DND-41 (cell line): ENCODE results near the gene CDIPT.

Source experiments
- CTCF ChIP-seq: IDR thresholded peaks from 2 replicates; pipeline ENCODE4 v1.5.1; 2012; ENCODE audit warnings: borderline replicate concordance, low read length, moderate library complexity, mild to moderate bottlenecking; ENCODE audit not compliant: poor library complexity, severe bottlenecking; ENCODE audit errors: extremely low read depth
- EZH2 ChIP-seq: IDR thresholded peaks from 3 replicates; pipeline ENCODE4 v1.6.1; 2012; ENCODE audit warnings: borderline replicate concordance, low read depth, mild to moderate bottlenecking, moderate library complexity, low read length, inconsistent platforms; ENCODE audit not compliant: severe bottlenecking

- no peak for TF ChIP-seq EZH2
- TF ChIP-seq CTCF = no peak
These were observed 12.2 kb upstream of the CDIPT start for GRCh38 chr16:29875206-29875605.
